HFF-Myc (cell line): Measurements from ENCODE around the gene RAF1.

ENCODE experiments used
- DNase-seq: peaks from one replicate; pipeline ENCODE4 v3.0.0-alpha.2; 2011; ENCODE audit warnings: low read depth; ENCODE audit errors: extremely low read depth
- H3K4me3 ChIP-seq: replicated peaks from 2 replicates; pipeline ENCODE4 v1.5.1; 2011; ENCODE audit warnings: low read depth, mild to moderate bottlenecking, control low read depth, low read length
- TF ChIP-seq, protein P1 (sequence below): IDR thresholded peaks from 2 replicates; pipeline ENCODE4 v1.5.1; 2012; ENCODE audit warnings: mild to moderate bottlenecking, low read depth, low read length, control low read depth; ENCODE audit errors: missing control alignments

RAF1 gene

DNA sequence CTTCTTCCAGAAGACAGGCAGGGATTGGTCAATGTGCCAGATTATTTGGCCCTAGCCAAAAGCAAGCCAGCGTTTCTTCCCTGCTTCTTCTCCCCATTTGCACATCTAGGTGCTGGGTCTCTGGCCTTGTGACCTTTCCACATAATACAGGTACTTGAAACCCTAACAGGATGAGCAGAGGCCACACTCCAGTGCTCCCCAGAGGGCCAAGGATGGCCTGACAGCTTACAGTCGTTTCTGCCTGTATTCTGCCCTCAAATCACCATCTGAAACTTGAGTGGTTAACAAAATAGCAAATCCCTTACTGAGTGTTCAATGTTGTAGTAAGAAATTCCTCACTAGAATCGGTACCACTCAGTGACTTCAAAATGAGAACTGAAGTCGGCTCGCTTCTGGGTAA is 77.9 kb downstream of the RAF1 start:
- no peak for DNase-seq
- TF ChIP-seq, protein P1, sequence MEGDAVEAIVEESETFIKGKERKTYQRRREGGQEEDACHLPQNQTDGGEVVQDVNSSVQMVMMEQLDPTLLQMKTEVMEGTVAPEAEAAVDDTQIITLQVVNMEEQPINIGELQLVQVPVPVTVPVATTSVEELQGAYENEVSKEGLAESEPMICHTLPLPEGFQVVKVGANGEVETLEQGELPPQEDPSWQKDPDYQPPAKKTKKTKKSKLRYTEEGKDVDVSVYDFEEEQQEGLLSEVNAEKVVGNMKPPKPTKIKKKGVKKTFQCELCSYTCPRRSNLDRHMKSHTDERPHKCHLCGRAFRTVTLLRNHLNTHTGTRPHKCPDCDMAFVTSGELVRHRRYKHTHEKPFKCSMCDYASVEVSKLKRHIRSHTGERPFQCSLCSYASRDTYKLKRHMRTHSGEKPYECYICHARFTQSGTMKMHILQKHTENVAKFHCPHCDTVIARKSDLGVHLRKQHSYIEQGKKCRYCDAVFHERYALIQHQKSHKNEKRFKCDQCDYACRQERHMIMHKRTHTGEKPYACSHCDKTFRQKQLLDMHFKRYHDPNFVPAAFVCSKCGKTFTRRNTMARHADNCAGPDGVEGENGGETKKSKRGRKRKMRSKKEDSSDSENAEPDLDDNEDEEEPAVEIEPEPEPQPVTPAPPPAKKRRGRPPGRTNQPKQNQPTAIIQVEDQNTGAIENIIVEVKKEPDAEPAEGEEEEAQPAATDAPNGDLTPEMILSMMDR: no peak
- no peak overlapping the region for H3K4me3 ChIP-seq

DNA sequence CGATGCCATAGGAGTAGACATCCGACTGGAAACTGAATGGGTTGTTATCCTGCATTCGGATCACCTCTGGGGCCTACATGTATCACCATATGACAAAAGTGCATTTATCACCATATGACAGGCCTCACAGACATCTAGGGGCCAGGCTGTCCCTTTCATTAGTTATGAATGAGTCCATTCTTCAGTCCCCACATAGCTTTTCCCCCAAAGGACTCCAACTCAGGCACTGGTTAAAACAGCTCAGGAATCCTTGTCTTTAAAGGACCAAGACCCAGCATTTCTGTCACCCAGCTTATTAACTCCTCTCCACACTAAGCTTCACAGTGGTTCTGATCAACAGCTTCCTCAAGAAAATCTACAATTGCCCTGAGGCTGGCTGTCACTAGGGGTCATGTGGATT is 78.7 kb downstream of the RAF1 start:
- no peak for DNase-seq
- no peak overlapping the region for H3K4me3 ChIP-seq
- TF ChIP-seq, protein P1: no peak

DNA sequence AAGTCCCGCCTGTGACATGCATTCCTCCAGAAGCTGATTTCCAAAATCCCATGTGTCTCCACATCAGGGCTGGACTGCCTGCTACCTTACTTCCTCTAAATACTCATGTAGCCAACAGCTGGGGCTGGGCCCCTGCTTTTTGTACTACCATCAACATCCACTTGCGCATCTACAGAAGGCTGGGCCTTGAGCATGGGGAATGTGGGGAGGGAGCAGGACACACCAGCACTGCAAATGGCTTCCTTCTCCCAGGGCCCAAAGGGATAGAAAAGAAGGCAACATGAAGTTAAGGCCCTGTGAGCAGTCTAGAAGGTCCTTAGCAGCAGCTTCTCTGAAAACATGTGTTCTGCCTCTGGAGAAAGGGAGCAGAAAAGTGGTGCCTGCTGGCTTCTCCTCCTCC is 79.8 kb downstream of the RAF1 start:
- no peak for DNase-seq
- H3K4me3 ChIP-seq: no peak overlapping the region
- TF ChIP-seq, protein P1: no peak

DNA sequence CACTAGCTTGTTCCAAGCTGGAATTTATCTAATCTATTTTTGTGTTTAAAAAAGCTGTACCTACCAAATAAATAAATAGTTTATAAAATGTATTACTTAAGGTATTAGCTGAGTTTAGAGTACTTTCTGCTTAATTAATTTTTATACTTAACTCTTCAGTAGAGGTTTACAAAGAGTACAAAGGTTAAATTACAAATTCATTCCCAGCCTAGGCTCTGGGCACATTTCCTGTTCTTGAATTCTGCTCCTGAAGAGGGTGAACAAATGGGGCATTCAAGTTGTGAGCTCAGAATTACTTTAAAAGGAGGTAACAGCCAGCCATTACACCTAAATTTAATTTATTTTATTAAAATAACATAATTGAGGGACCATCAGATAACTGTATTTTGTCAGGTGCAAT is 80.6 kb downstream of the RAF1 start:
- TF ChIP-seq, protein P1: no peak

DNA sequence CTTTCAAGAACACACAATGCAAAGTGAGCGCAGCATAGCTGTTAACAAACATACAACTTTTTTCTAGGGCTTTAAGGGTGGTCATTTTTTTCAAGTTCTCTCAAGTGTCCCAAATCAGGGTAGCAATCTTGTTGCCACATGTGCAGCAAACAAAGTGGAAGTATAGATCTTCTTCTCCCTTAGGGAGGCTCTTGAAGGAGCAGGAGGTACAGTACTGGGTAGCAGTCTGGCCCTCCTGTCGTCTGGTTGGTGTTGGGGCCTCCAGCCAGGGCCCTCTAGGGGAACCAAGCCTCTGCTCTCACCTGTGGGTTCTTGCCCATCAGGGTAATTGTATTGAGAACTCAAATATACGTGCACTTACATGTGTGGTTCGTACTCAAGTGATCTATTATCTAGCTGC is 81.2 kb downstream of the RAF1 start:
- TF ChIP-seq, protein P1: no peak
- DNase-seq: no peak
- no peak overlapping the region for H3K4me3 ChIP-seq

More for the DNA sequence above, 80.6 kb downstream of the RAF1 start:
- no peak for DNase-seq
- H3K4me3 ChIP-seq: no peak overlapping the region

DNA sequence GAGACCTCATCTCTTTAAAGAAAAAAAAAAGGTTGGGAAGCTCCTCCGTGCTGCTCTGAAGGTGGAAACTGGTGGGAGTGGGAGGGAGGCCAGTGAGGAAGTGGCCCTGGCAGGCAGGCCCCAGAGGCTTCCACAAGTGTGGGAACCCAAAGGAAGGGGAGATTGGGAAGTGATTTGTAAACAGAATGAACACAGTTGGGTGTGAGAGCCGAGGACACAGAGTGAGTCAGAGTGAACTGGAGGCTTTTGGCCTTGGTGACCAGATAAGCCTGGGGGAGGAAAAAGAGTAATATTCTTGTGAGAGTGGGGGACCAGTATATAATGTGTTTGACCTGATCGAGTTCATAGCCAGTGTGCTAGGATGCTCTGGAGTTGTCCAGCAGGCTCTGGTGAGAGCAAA is 84.0 kb downstream of the RAF1 start:
- no peak overlapping the region for H3K4me3 ChIP-seq
- TF ChIP-seq, protein P1: no peak
- no peak for DNase-seq

DNA sequence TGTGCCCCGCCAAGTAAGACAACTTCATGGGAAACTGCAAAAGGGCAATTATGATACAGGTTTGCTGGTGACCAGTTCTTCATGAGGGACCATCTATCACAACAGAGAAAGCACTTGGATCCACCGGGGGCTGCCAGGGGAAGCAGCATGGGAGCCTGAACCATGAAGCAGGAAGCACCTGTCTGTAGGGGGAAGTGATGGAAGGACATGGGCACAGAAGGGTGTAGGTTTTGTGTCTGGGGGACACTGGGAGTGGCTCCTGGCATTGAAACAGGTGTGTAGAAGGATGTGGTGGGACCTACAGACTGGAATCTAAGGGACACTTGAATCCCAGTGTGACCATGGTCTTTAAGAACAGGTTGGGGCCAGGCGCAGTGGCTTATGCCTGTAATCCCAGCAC is 84.5 kb downstream of the RAF1 start:
- DNase-seq: no peak
- H3K4me3 ChIP-seq: no peak overlapping the region
- TF ChIP-seq, protein P1: no peak
